Kidney (tissue), 14 donors: ENCODE data around the gene DIAPH1. TPM values are rescaled to one million over a fixed set of nuclear protein-coding genes. Genes with fewer than 3 reads are reported as not detected.
A peak's percentile ranks its signal among the peaks of the same experiment; 100 is the strongest.

Experiments
- DNase-seq, 5 donors: peaks; one replicate each; pipeline ENCODE4 v3.0.0-alpha.2; 2013 to 2020
- FAIRE-seq: peaks from 2 replicates; lab custom pipeline; 2012; peaks lifted over from hg19 to GRCh38; lab: Jason Lieb, UNC
- H3K27ac ChIP-seq, 2 donors: one replicate each; pipeline ENCODE4 v1.7.0; 2013; ENCODE audit warnings: low read depth in 2 of 2, low read length in 2 of 2, inconsistent platforms in 1 of 2
- H3K27me3 ChIP-seq: one replicate; pipeline ENCODE4 v1.7.1; 2013; ENCODE audit warnings: low read length, inconsistent platforms; ENCODE audit not compliant: control insufficient read depth, insufficient read depth
- H3K36me3 ChIP-seq, 3 donors: one replicate each; pipeline versions ENCODE4 v1.7.0 to v1.7.1; 2013; ENCODE audit warnings: low read length in 3 of 3, control low read depth in 1 of 3, inconsistent platforms in 1 of 3; ENCODE audit not compliant: insufficient read depth in 3 of 3, control insufficient read depth in 2 of 3
- H3K4me1 ChIP-seq, 3 donors: one replicate each; pipeline versions ENCODE4 v1.7.0 to v1.7.1; 2013; ENCODE audit warnings: low read length in 3 of 3, inconsistent platforms in 1 of 3, low read depth in 1 of 3; ENCODE audit not compliant: control insufficient read depth in 2 of 3, insufficient read depth in 2 of 3
- H3K4me3 ChIP-seq, 3 donors: one replicate each; pipeline versions ENCODE4 v1.7.0 to v1.8.1; 2013; ENCODE audit warnings: low read length in 3 of 3, control low read depth in 1 of 3, inconsistent platforms in 1 of 3
- H3K9ac ChIP-seq, 3 donors: one replicate each; pipeline versions ENCODE4 v1.7.0 to v1.7.1; 2013; ENCODE audit warnings: low read length in 3 of 3, control low read depth in 1 of 3, inconsistent platforms in 1 of 3
- H3K9me3 ChIP-seq, 3 donors: one replicate each; pipeline versions ENCODE4 v1.7.0 to v1.7.1; 2013; ENCODE audit warnings: low read length in 3 of 3, control low read depth in 1 of 3, inconsistent platforms in 1 of 3; ENCODE audit not compliant: control insufficient read depth in 2 of 3, insufficient read depth in 1 of 3
- CTCF ChIP-seq: IDR thresholded peaks from 3 replicates; pipeline ENCODE4 v1.5.1; 2012; ENCODE audit warnings: mild to moderate bottlenecking, moderate library complexity, borderline replicate concordance; ENCODE audit not compliant: insufficient read depth; ENCODE audit errors: extremely low read depth
- intact Hi-C: fragments of 100-400 bp; cut with DNase I; formaldehyde crosslinking; loops from one replicate; pipeline ENCODE4 v1.11.1; 2022
- polyA plus RNA-seq: library from polyadenylated mRNA; stranded (reverse); fragments of 350-450 nt; fragmentation: Illumina TruSeq; extraction: RNeasy Lipid Tissue Mini Kit (QIAGEN cat#74804); gene quantifications from one replicate; pipeline ENCODE4 v1.2.3, GENCODE V29; 2014; ENCODE audit warnings: low read depth, low replicate concordance; ENCODE audit not compliant: insufficient read depth
- total RNA-seq: library from RNA; stranded (reverse); fragmentation: NEBNext Ultra II Directional; extraction: Animal tissue kit (Norgen Biotek cat#: 25700); gene quantifications from one replicate; pipeline ENCODE4 v1.2.1, GENCODE V29; 2021
- donor health status: control.
- donor health status: control.
- donor health status: control.
- donor health status: control.
- donor health status: control.
- donor health status: DM: yes; HTN: yes; CAD: no.
- donor health status: Normal renal cell carcinoma (clear cell type).

The DIAPH1 gene
- total and polyA plus RNA-seq, 2 donors from 2014 or later, result 60.6 to 156 TPM

GRCh38 chr5:141639357-141640050 lies 20.7 kb upstream of the DIAPH1 start:
- DNase-seq (no peak), FAIRE-seq (no peak)
- Histone ChIP-seq H3K9ac (no peak overlapping the region), H3K4me1 (peaks cover 3 to 17% (median 9%) of the 10 kb centered on the region in 3 donors), H3K36me3 (no peaks in the 10 kb centered on the region), H3K27me3 (peaks cover 8% of the 10 kb centered on the region), H3K9me3 (no peaks in the 10 kb centered on the region), H3K27ac (no peak overlapping the region), H3K4me3 (no peak overlapping the region)
- intact Hi-C loops, result no loop called here
- no peak for TF ChIP-seq CTCF

- FAIRE-seq (no peak), DNase-seq (no peak)
- Histone ChIP-seq H3K27me3 (peaks cover 8% of the 10 kb centered on the region), H3K9me3 (no peaks in the 10 kb centered on the region), H3K27ac (no peak overlapping the region), H3K9ac (no peak overlapping the region), H3K4me1 (peaks cover 3 to 17% (median 9%) of the 10 kb centered on the region in 3 donors), H3K4me3 (no peak overlapping the region), H3K36me3 (no peaks in the 10 kb centered on the region)
- TF ChIP-seq CTCF, result no peak
- intact Hi-C loops, result no loop called here
These were observed 20.0 kb upstream of the DIAPH1 start for GRCh38 chr5:141638771-141639170.

- Histone ChIP-seq H3K9me3 (no peaks in the 10 kb centered on the region), H3K4me1 (peaks cover 3 to 17% (median 9%) of the 10 kb centered on the region in 3 donors), H3K36me3 (no peaks in the 10 kb centered on the region), H3K27me3 (peaks cover 8% of the 10 kb centered on the region), H3K27ac (no peak overlapping the region), H3K9ac (no peak overlapping the region), H3K4me3 (peak overlapping the region; percentile 18 to 95 (median 20))
- intact Hi-C loops, result no loop called here
- no peak for TF ChIP-seq CTCF
- peak; percentile 64 to 89 (median 80) for DNase-seq
- no peak for FAIRE-seq
These were observed 19.1 kb upstream of the DIAPH1 start for GRCh38 chr5:141637767-141638419.
